ENCODE data around the gene APOBEC3B. TPM values are rescaled to one million over a fixed set of nuclear protein-coding genes. Genes with fewer than 3 reads are reported as not detected.
"Not testable (repeated sequence)": the region's sequence is repeated elsewhere in the genome, so short reads cannot be mapped to it uniquely, and the experiment has no call there.

The APOBEC3B gene
- total RNA-seq, 1 experiment from 2014 or later = 13.6 TPM

DNA sequence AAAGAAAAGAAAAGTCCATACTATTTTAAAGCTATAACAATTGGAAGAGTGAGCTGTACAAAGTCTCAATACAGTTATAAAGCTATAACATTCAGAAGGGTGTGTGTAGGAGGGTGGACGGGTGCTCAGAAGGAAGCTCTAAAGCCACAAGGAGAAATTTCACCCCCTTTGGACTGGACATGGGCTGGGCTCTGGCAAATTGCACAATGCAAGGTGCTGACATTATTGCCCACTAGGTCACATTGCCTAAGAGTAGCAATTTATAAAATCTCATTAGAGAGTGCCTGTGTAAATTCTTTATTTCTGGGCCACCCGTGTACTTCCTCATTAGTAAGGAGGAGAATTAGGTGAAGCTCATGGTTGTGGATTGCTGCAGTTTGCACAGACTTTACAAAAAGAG, 30.4 kb upstream of the APOBEC3B start:
- DNase-seq (ENCODE audit: low spot score) = no peak

- no peak for DNase-seq (ENCODE audit: low spot score)
Measured at GRCh38 chr22:38952281-38952993, 29.7 kb upstream of the APOBEC3B start.

DNA sequence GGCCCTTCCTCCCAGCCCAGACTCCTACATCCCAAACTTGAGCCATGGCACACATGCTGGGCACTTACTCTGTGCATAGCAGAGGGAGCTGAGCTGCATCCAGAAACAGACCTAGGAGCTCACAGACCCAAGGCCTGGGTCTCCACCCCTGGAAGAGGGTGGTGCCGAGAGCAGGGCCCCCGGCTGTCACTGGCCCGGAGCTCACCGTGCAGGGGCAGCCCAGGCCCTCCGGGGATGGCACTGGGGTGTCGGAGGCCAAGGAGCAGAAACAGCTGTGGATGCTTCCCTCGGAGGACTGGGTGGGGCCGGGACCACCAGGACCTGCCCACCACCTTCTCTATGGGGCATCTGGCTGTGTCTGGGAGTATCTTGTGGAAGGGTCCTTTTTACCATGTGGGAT, 29.1 kb upstream of the APOBEC3B start:
- no peak for DNase-seq (ENCODE audit: low spot score)

DNA sequence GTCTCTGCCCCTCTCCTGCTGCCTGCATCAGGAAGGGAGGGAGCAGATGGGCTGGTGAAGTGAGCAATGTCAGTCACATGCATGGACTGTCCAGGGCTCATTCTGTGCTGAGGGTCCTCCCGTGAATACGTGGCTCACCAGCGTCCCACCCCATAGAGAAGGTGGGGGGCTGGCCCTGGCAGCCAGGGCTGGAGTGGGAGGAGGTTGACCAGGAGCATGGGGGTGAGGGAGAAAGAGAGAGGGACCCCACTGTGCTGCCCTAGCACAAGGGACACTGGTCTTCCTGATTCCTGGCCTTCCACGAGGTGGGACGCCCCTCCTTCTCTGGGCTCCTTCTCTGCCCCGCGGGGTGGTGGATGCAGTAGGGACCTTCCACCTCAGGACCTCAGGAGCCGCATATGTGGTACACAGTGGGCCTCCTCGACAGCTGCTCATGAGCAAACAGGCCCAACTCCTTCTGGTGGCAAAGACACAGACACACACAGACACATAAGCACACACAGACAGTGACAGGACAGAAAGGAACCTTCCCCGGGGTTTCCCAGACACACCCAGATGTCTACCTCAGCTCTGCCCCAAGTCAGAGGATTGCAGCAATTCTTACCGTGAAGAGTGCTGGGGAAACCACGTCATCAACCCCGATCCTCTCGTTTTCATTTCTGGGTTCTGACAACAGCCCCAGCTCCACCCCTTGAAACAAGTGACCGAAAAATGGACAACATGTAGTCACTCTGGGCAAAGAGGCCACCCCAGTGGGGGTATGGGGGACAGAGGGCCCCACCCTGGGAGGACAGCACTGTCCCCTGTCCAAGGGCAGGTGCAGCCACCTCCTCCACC, 28.4 kb upstream of the APOBEC3B start:
- DNase-seq (ENCODE audit: low spot score) = no peak

- no peak for DNase-seq (ENCODE audit: low spot score)
Measured at GRCh38 chr22:38954414-38955043, 27.6 kb upstream of the APOBEC3B start.

GRCh38 chr22:38955250-38955905, 26.8 kb upstream of the APOBEC3B start:
- no peak for DNase-seq (ENCODE audit: low spot score)

GRCh38 chr22:38955926-38956325, 26.2 kb upstream of the APOBEC3B start:
- DNase-seq (ENCODE audit: low spot score) = no peak

DNA sequence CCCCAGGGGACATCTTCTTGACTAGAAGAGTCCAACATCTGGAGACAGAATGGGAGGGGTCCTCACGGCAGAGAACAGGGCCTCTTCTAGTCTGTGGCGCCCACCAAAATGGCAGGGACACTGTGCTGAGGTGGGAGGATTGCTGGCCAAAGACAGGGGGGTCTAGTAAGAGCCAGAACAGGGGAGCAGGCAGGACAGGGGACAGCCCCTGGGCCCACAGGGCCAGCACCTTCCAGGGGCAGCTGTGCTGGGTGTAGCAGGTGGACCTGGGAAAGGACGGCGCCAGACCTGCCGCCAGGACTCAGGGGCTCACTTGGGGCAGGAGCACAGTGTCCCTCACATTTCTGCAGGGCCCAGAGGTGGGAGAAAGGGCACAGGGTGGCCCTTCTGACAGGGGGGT, 25.6 kb upstream of the APOBEC3B start:
- DNase-seq (ENCODE audit: low spot score) = no peak

GRCh38 chr22:38957046-38957770, 24.9 kb upstream of the APOBEC3B start, which contains the start of gene APOBEC3A:
TSS of gene APOBEC3A (plus strand) at chr22:38957609. CDS start at chr22:38957692, 83 bp downstream.
- DNase-seq (ENCODE audit: low spot score) = no peak

GRCh38 chr22:38957808-38958650, 24.1 kb upstream of the APOBEC3B start:
- no peak for DNase-seq (ENCODE audit: low spot score)

- DNase-seq (ENCODE audit: low spot score) = not testable (repeated sequence)
Measured at GRCh38 chr22:38958651-38958943, 23.6 kb upstream of the APOBEC3B start.

DNA sequence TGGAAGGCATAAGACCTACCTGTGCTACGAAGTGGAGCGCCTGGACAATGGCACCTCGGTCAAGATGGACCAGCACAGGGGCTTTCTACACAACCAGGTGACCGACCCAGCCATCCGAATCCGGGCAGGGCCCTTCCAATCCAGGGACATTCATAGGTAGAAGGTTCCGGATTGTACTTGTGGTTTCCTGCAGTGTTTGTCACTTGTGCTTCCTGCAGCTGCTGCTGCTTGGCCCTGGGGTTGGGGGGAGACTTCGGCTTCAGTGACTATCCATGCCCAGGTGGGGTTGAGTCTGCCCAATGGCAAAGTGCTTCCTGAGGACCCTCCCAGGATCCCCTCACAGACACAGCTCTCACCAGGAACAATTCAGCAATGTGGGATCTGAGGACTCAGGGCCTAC, 22.6 kb upstream of the APOBEC3B start:
- DNase-seq (ENCODE audit: low spot score) = no peak

DNA sequence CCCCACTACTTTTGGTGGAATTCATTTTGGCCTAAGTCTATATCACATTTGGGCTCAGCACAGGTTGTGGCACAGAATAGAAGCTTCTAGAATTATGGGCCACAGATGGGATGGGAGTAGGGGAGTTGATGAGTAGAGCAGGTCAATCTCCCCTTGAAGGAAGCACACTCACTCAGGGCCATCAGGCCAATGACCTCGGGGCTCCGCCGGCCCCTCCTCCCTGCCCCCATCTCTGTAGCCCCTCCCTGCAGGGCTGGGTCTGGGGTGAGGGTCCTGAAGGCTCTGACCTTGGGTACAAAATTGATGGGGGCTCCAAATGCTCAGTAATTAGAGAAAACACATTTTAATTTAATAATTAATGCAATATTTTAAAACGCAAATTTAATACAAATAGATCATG, 21.5 kb upstream of the APOBEC3B start:
- not testable (repeated sequence) for DNase-seq (ENCODE audit: low spot score)

DNA sequence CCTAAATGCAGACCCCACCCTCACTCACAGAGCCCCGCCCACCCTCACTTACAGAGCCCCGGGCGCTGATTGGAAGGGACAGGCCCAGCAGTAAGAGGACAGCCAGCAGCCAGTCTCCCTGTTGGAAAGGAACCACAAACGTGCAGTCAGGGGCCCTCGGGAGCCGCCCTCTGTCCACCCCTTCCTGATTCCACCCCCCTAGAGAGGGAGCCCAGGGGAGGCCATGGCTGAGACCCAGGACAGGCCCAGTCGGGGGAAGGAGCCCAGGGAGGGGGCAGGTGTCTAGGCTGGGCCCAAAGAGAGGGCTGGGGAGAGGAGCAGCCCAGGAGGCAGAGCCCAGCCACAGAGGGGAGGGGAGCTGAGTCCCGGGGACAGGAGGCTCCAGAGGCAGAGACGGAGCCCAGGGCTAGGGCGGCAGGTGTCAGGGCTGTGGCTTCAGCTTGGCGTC, 18.8 kb upstream of the APOBEC3B start:
- not testable (repeated sequence) for DNase-seq (ENCODE audit: low spot score)

DNA sequence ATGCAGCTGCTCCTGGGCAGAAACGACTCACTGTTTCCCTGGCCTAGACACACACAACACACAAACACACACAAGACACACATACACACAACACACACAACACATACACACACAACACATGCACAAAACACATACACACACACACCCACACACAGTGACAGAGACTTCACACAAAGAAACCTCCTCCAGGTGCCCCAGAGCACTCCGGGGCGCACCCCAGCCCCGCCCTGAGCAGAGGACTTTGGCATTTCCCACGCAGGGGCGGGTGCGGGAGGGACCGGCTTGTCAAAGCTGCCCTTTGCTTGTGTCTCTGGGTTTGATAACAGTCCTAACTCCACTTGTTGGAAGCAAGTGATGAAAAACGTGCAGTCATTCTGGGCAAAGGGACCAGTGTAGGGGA, 18.3 kb upstream of the APOBEC3B start:
- DNase-seq (ENCODE audit: low spot score) = no peak

DNA sequence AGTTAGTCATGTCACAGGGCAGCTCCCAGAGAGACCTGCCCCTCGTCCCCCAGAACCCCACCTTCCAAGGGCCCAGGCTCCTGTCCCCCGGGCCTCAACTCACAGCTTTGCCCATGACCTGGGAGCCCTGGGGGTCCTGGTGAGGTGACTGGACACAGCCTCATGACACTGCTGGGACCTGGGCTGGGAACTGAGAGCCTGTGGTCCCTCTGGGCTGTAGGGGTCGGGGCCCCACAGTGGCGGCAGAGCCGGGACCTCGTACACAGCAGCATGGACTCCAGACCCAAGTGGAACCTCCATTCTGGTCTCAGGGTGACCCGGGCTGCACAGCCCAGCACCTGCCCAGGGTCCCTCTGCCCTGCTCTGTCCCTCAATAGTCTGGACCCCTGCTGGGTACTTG, 17.8 kb upstream of the APOBEC3B start:
- DNase-seq (ENCODE audit: low spot score) = no peak

DNA sequence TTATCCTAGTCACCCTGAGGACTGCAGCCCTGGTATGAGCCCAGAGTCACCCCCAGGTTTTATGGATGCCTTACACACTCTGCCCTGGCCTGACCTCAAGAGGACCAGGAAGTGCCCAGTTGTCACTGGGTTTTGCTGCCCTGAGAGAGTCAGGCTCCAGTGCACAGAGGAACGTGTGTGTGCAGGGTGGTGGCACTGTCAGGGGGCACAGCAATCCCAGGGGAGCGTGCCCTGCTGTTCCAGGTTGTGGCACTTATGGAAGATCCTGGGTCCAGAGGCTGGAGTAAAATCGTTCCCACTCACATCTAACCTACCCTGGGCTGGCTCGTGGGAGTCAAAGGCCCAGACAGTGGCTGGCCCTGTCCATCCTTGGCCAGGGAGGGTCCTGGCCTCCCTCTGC, 17.2 kb upstream of the APOBEC3B start:
- no peak for DNase-seq (ENCODE audit: low spot score)

DNA sequence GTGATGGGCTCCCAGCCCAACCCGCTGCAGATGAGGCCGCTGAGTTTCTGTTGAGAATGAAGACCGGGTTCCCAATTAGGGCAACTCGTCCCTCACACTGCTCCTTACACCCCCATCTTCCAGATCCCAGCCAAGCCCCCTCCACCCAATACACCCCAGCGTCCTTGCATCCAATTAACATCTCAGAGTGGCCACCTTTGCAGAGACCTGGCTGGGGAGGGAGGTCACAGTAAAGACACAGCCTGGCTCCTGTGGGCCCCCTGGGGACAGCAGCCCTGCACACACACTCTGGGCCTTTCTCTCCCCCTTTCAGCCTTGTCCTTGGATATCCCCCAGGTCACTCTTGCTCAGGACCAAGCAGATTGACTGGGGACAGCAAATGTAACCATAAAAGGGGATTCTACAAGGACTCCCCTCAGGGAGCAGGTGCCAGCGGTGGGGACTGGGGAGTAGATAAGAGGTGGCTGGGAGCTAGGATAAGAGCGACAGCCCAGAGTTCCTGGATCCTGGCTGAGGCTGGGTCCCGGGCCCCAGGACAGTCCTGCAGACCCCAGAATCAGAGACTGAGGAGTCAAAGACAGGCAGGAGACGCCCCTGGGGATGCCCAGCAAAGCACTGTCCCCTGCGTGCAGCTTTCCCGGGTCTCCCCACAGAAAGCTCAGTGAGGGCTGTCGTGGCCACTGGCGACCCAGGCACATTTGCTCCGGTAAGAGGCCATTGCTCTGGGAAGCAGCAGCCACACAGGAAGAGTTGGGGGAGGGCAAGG, 16.4 kb upstream of the APOBEC3B start:
- no peak for DNase-seq (ENCODE audit: low spot score)

GRCh38 chr22:38966380-38966702, 15.8 kb upstream of the APOBEC3B start:
- no peak for DNase-seq (ENCODE audit: low spot score)

GRCh38 chr22:38966942-38967341, 15.2 kb upstream of the APOBEC3B start:
- no peak for DNase-seq (ENCODE audit: low spot score)

All from H4 (cell line).